GM12878 (cell line): ENCODE measurements around the gene TNKS1BP1.

Source experiments
- POLR2A ChIP-seq: IDR thresholded peaks from 2 replicates; pipeline ENCODE4 v1.6.1; 2011; ENCODE audit warnings: low read depth, mild to moderate bottlenecking, low read length
- RAD21 ChIP-seq: IDR thresholded peaks from 2 replicates; pipeline ENCODE4 v1.6.1; 2011; ENCODE audit warnings: mild to moderate bottlenecking, low read depth, low read length, moderate library complexity; ENCODE audit not compliant: insufficient read depth
- SUZ12 ChIP-seq: fragments of 200-600 bp; sonication (generic); IDR thresholded peaks from one replicate; pipeline ENCODE4 v1.6.1; 2018; ENCODE audit warnings: antibody characterized with exemption, mild to moderate bottlenecking; ENCODE audit not compliant: unreplicated experiment

DNA sequence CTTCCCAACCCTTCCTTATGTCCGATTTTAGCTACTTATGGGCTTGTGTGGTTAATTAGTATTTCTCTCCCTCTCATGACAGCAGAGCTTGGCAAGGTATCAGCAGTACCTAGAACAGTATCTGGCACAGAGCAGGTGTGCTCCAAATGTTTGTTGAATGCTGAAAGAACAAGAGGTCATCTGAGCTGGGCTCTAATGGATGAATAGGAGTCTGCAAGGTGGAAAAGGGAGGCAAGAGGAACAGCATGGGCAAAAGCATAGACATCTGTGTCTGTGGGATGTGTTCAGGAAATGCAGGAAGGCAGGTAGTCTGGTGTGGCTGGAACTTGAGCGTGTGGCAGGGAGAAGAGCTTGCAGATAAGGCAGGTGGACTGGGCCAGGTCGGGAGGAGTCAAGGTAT lies 37.2 kb upstream of the TNKS1BP1 start:
- TF ChIP-seq SUZ12 (no peak), RAD21 (no peak), POLR2A (no peak)
